ENCODE measurements around the gene NLK. TPM values are rescaled to one million over a fixed set of nuclear protein-coding genes. Genes with fewer than 3 reads are reported as not detected.
"Not testable (repeated sequence)": the region's sequence is repeated elsewhere in the genome, so short reads cannot be mapped to it uniquely, and the experiment has no call there.

The NLK gene
- total RNA-seq, 1 experiment from 2014 or later, result 14.9 TPM

- BruUV-seq (replicated peaks), result no TSS peak
- H3K27ac ChIP-seq (ENCODE audit: low read length), result no peak overlapping the region
- no peak overlapping the region for H3K9ac ChIP-seq (ENCODE audit: low read length)
- H3K4me3 ChIP-seq (ENCODE audit: low read length), result no peak overlapping the region
- H3K9me3 ChIP-seq (ENCODE audit: low read length), result no peaks in the 10 kb centered on the region
- H3K4me1 ChIP-seq (ENCODE audit: insufficient read depth, low read length), result peaks cover 6% of the 10 kb centered on the region; the same call in 1 of the 2 replicates
- H3K36me3 ChIP-seq (ENCODE audit: low read depth, low read length), result no peaks in the 10 kb centered on the region
- no peaks in the 10 kb centered on the region for H3K27me3 ChIP-seq (ENCODE audit: low read length)
- intact Hi-C loops (cut with micrococcal nuclease), result no loop called here
- DNase-seq, result no peak
- peaks cover 34% of the 10 kb centered on the region for H3K79me2 ChIP-seq (ENCODE audit: low read length)
- ChIA-PET POLR2A (ENCODE audit: unreplicated experiment) (no interaction called here), CTCF (no interaction called here)
- no peaks in the 10 kb centered on the region for H3F3A ChIP-seq (ENCODE audit: low read length, unreplicated experiment)
- no peak for TF ChIP-seq CTCF (conservative IDR thresholded peaks at IDR 0.05; ENCODE audit: low read depth, low read length)
- TF ChIP-seq EZH2phosphoT487 (IDR thresholded peaks at IDR 0.05; ENCODE audit: borderline replicate concordance, low read length), result no peak
- TF ChIP-seq EZH2 (IDR thresholded peaks at IDR 0.05; ENCODE audit: low read length, unreplicated experiment), result no peak
- H4K20me1 ChIP-seq (ENCODE audit: low read length), result 0 out of 2 replicates have a peak, but pooled peaks cover 4% of the 10 kb centered on the region
- H3K9me2 ChIP-seq (replicated peaks; ENCODE audit: low read length), result no peaks in the 10 kb centered on the region
- no peak for ATAC-seq
- H2AFZ ChIP-seq (ENCODE audit: low read length), result no peak overlapping the region
- no peak overlapping the region for H3K4me2 ChIP-seq (ENCODE audit: low read length)
Measured at GRCh38 chr17:28097254-28097653, 54.8 kb downstream of the NLK start.

- peaks cover 6% of the 10 kb centered on the region; the same call in 1 of the 2 replicates for H3K4me1 ChIP-seq (ENCODE audit: insufficient read depth, low read length)
- peak; percentile 46 for ATAC-seq
- H3K4me3 ChIP-seq (ENCODE audit: low read length), result no peak overlapping the region
- no peak overlapping the region; the same call in 1 of the 2 replicates for H3K4me2 ChIP-seq (ENCODE audit: low read length)
- H3K79me2 ChIP-seq (ENCODE audit: low read length), result peaks cover 32% of the 10 kb centered on the region
- no peak for TF ChIP-seq EZH2phosphoT487 (IDR thresholded peaks at IDR 0.05; ENCODE audit: borderline replicate concordance, low read length)
- TF ChIP-seq CTCF (conservative IDR thresholded peaks at IDR 0.05; ENCODE audit: low read depth, low read length), result no peak
- no peak for TF ChIP-seq EZH2 (IDR thresholded peaks at IDR 0.05; ENCODE audit: low read length, unreplicated experiment)
- no peaks in the 10 kb centered on the region for H3F3A ChIP-seq (ENCODE audit: low read length, unreplicated experiment)
- POLR2A ChIA-PET (ENCODE audit: unreplicated experiment), result no interaction called here
- peak; percentile 19 for DNase-seq
- H3K27me3 ChIP-seq (ENCODE audit: low read length), result no peaks in the 10 kb centered on the region
- no peaks in the 10 kb centered on the region for H3K9me2 ChIP-seq (replicated peaks; ENCODE audit: low read length)
- H3K9ac ChIP-seq (ENCODE audit: low read length), result no peak overlapping the region
- no TSS peak for BruUV-seq (replicated peaks)
- H3K9me3 ChIP-seq (ENCODE audit: low read length), result no peaks in the 10 kb centered on the region
- CTCF ChIA-PET, result no interaction called here
- H3K36me3 ChIP-seq (ENCODE audit: low read depth, low read length), result no peaks in the 10 kb centered on the region
- no peak overlapping the region for H2AFZ ChIP-seq (ENCODE audit: low read length)
- intact Hi-C loops (cut with micrococcal nuclease), result no loop called here
- H4K20me1 ChIP-seq (ENCODE audit: low read length), result 0 out of 2 replicates have a peak, but pooled peaks cover 4% of the 10 kb centered on the region
- no peak overlapping the region for H3K27ac ChIP-seq (ENCODE audit: low read length)
Measured at GRCh38 chr17:28097901-28098300, 55.4 kb downstream of the NLK start.

GRCh38 chr17:28098591-28098990 lies 56.1 kb downstream of the NLK start:
- H3K4me2 ChIP-seq (ENCODE audit: low read length); CTCF ChIA-PET; ATAC-seq; H3F3A ChIP-seq (ENCODE audit: low read length, unreplicated experiment); H3K36me3 ChIP-seq (ENCODE audit: low read depth, low read length); H3K9me3 ChIP-seq (ENCODE audit: low read length); DNase-seq; H2AFZ ChIP-seq (ENCODE audit: low read length); H3K9me2 ChIP-seq (replicated peaks; ENCODE audit: low read length); H3K4me1 ChIP-seq (ENCODE audit: insufficient read depth, low read length); H3K27ac ChIP-seq (ENCODE audit: low read length); H3K27me3 ChIP-seq (ENCODE audit: low read length); intact Hi-C loops (cut with micrococcal nuclease); H3K9ac ChIP-seq (ENCODE audit: low read length); BruUV-seq (replicated peaks); POLR2A ChIA-PET (ENCODE audit: unreplicated experiment); H4K20me1 ChIP-seq (ENCODE audit: low read length); H3K4me3 ChIP-seq (ENCODE audit: low read length): not testable (repeated sequence)
- peaks cover 30% of the 10 kb centered on the region for H3K79me2 ChIP-seq (ENCODE audit: low read length)
